LNCAP (cell line): ENCODE measurements around the gene ERICH3.

Experiments used
- CTCF ChIP-seq: fragments of 450-650 bp; IDR thresholded peaks from 2 replicates; pipeline ENCODE4 v1.5.1; 2017; ENCODE audit warnings: mild to moderate bottlenecking

ERICH3 gene

DNA sequence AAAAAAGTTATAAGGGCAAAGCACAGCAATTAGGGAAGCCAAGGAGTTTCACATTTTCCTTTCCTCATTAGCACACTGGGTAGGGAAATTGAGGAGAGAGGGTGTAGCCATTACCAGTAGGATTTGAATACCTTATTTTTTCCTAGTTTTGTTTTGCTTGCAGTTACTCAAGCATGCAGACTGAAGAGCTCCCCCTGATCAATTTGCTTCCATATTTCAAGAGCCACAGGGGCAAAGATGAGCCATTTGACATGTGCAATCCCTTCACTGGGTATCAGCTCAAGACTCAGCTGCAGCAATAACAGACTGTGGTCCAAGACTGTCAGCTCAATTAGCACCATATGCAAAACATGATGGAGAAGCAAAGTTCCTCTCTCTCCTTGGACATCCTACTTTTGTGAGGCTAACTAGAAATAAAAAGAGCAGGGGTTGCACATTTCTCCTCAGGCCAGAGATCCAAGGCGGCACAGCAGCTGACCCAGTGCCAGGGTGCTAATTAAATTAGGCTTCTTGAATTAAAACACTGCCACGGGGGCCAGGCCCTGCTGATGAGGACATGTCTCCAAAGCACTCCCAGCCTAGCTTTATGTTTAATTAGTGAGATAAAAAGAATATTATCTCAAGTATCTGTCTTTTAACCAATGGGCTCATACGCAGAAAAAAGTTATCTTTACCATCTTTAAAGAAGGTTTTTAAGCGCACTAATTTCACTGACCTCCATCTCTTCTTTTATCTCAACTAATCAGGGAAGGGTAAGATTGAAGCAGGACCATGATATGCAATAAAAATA, 124.4 kb downstream of the ERICH3 start:
- TF ChIP-seq CTCF, result no peak

GRCh38 chr1:74545821-74546220, 127.8 kb downstream of the ERICH3 start:
- no peak for TF ChIP-seq CTCF

DNA sequence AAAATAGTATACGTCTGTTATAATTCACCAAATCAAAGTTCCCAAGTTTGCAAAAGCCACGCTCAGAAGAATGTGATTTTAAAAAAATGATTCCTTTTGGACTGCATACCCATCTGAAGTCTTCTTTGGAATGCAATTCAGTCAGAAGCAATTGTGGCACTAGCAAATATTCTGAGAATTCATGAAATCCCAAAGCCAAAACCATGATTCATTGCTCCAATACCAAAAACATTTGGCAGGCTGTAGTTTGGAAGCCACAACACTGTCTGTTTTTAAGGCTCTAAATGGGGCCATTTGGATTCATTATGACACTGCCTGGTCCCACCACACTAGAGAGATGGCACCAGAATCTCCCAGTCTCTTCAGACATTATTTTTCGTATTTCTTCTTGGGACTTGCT, 139.4 kb downstream of the ERICH3 start:
- no peak for TF ChIP-seq CTCF

- TF ChIP-seq CTCF, result no peak
These were observed 141.8 kb downstream of the ERICH3 start for GRCh38 chr1:74531796-74532195.

GRCh38 chr1:74530892-74531291, 142.7 kb downstream of the ERICH3 start:
- TF ChIP-seq CTCF, result no peak

DNA sequence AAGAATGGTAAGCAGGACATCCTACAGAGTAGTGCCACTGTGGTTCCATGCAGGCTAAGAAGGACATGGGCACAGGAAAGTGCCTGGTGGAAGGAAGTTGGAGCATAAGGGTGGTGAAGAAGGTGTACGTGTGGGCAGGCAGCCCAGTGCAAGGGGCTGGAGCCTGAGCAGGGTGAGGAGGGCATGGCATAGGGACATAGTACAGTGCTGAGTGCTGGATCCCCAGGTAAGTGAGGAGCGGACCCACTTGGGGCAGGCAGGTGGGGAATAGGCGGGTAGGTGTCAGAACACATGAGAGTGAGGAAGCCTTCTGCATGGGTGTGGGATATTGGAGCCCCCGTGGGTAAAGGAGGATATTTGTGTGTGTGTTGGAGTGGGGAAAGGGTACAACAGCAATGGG, 145.5 kb downstream of the ERICH3 start:
- TF ChIP-seq CTCF, result no peak

DNA sequence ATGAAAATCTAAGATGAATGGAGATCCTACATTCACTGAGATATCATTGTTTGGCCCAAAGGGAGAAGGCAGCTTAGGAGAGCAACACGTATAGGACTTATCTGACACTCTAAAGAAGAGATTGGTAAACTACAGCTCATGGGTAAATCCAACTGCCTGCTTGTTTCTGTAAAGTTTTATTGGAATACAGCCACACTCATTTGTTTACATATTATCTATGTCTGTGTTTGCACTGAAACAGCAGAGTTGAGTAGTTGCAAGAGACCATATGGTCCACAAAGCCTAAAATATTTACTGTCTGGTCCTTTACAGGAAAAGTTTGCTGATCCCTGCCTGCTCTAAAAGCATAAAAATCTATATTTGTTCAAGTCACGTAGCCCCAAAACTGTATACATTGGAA, 146.9 kb downstream of the ERICH3 start:
- no peak for TF ChIP-seq CTCF
